ENCODE data around the gene HSD17B1.

GRCh38 chr17:42581744-42582270 is 29.1 kb downstream of the HSD17B1 start:
- TF ChIP-seq POLR2AphosphoS5 (IDR thresholded peaks at IDR 0.05; ENCODE audit: low read depth, low read length), result no peak
- TF ChIP-seq SIN3A (IDR thresholded peaks at IDR 0.05; ENCODE audit: borderline replicate concordance, insufficient read depth, low read length), result no peak
- TF ChIP-seq REST (IDR thresholded peaks at IDR 0.05; ENCODE audit: insufficient read depth in 1 of 2, low read depth in 2 of 2, low read length in 2 of 2), result no peak

Data from PFSK-1 (cell line).